ENCODE data around the gene PAX7. TPM values are rescaled to one million over a fixed set of nuclear protein-coding genes. Genes with fewer than 3 reads are reported as not detected.

The PAX7 gene
- total RNA-seq, 1 experiment from 2014 or later = 0.15 TPM

DNA sequence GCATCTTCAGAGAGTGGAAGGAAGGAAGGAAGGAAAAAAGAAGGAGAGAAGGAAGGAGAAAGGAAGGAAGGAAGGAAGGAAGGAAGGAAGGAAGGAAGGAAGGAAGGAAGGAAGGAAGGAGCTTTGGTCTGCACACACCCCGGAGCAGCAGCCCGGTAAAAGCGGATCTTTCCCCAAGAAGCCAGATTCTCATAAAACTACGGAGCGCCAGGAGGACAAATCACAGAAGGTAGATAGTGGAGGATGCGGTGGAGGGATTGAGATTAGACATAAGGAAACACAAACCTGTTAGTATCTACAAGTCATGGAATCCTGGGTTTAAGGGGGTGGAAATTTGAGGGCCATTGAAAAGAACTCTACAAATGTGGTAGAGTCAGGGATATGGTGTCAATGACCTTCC is 36.7 kb downstream of the PAX7 start:
- TF ChIP-seq, protein P1, sequence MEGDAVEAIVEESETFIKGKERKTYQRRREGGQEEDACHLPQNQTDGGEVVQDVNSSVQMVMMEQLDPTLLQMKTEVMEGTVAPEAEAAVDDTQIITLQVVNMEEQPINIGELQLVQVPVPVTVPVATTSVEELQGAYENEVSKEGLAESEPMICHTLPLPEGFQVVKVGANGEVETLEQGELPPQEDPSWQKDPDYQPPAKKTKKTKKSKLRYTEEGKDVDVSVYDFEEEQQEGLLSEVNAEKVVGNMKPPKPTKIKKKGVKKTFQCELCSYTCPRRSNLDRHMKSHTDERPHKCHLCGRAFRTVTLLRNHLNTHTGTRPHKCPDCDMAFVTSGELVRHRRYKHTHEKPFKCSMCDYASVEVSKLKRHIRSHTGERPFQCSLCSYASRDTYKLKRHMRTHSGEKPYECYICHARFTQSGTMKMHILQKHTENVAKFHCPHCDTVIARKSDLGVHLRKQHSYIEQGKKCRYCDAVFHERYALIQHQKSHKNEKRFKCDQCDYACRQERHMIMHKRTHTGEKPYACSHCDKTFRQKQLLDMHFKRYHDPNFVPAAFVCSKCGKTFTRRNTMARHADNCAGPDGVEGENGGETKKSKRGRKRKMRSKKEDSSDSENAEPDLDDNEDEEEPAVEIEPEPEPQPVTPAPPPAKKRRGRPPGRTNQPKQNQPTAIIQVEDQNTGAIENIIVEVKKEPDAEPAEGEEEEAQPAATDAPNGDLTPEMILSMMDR (conservative IDR thresholded peaks at IDR 0.05) = no peak
- no peak overlapping the region for H3K4me3 Mint-ChIP-seq

More for the DNA sequence above, 36.7 kb downstream of the PAX7 start:
- no peak overlapping the region for H2BK15ac ChIP-seq (ENCODE audit: low read depth, low read length)
- H4K5ac ChIP-seq (ENCODE audit: insufficient read length, low read depth, low read length) = no peak overlapping the region
- no peaks in the 10 kb centered on the region for H3K23me2 ChIP-seq (ENCODE audit: insufficient read length, low read depth, low read length, poor library complexity, severe bottlenecking)
- H4K91ac ChIP-seq (ENCODE audit: insufficient read length, low read depth, low read length) = no peak overlapping the region
- no peak overlapping the region for H3K23ac ChIP-seq (ENCODE audit: insufficient read length, low read depth, low read length)
- Mint-ChIP-seq H3K27me3 (ENCODE audit: low read depth) (peaks cover 92% of the 10 kb centered on the region), H3K9me3 (no peaks in the 10 kb centered on the region), H3K4me1 (peaks cover 6 to 23% of the 10 kb centered on the region in 2 experiments), H3K36me3 (ENCODE audit: insufficient read depth in 1 of 3, low read depth in 3 of 3) (no peaks in the 10 kb centered on the region), H3K27ac (no peak overlapping the region)
- H2AFZ ChIP-seq (ENCODE audit: low read length) = no peak overlapping the region
- no peak overlapping the region for H2BK120ac ChIP-seq (ENCODE audit: low read depth, low read length, poor library complexity, severe bottlenecking)
- H3K18ac ChIP-seq (ENCODE audit: insufficient read length, low read depth, low read length) = no peak overlapping the region
- H4K8ac ChIP-seq (replicated peaks; ENCODE audit: insufficient read length, low read depth, low read length) = no peak overlapping the region
- no peak overlapping the region for H2AK5ac ChIP-seq (ENCODE audit: insufficient read length, low read length)
- no peak for DNase-seq
- no peak overlapping the region for H3K27ac ChIP-seq (ENCODE audit: insufficient read length, low read depth, low read length)
- H3K9ac ChIP-seq (ENCODE audit: extremely low read depth, insufficient read length, low read length) = no peak overlapping the region
- H3K27me3 ChIP-seq (ENCODE audit: insufficient read depth, low read length) = no peaks in the 10 kb centered on the region
- H2BK5ac ChIP-seq (ENCODE audit: insufficient read length, low read length) = no peak overlapping the region
- H3K4ac ChIP-seq (ENCODE audit: low read depth, low read length) = no peak overlapping the region
- H2BK20ac ChIP-seq (ENCODE audit: low read depth, low read length, poor library complexity, severe bottlenecking) = no peak overlapping the region
- H2BK12ac ChIP-seq (ENCODE audit: insufficient read length, low read depth, low read length) = no peak overlapping the region
- no CpG with 5 or more reads among the region's 6 CpGs for WGBS (ENCODE audit: extremely low coverage, insufficient read length, low lambda C conversion rate)
- H3K14ac ChIP-seq (ENCODE audit: insufficient read depth, low read length) = no peak overlapping the region
- H3K56ac ChIP-seq (ENCODE audit: insufficient read length, low read depth, low read length) = no peak overlapping the region
- no peaks in the 10 kb centered on the region for H4K20me1 ChIP-seq (ENCODE audit: control insufficient read depth, insufficient read depth, insufficient read length)
- H3K4me2 ChIP-seq (ENCODE audit: insufficient read depth, insufficient read length, low read length) = no peak overlapping the region
- H3K4me1 ChIP-seq (ENCODE audit: insufficient read depth, low read length) = no peaks in the 10 kb centered on the region
- H3K9me3 ChIP-seq (ENCODE audit: control insufficient read depth, low read depth, low read length) = no peaks in the 10 kb centered on the region
- no peaks in the 10 kb centered on the region for H3K79me1 ChIP-seq (ENCODE audit: insufficient read depth, low read depth, low read length, poor library complexity, severe bottlenecking)
- H3K79me2 ChIP-seq (ENCODE audit: insufficient read depth, low read length) = no peaks in the 10 kb centered on the region
- H3T11ph ChIP-seq (ENCODE audit: low read length) = no peak overlapping the region

Measured in H9 (cell line).